GM21619 (cell line): Measurements from ENCODE around the gene ZNF839.
"Not testable (repeated sequence)": the region's sequence is repeated elsewhere in the genome, so short reads cannot be mapped to it uniquely, and the experiment has no call there.

Experiments
- ATAC-seq: cut with Tn5 transposase; IDR thresholded peaks from one replicate; pipeline ENCODE4 v1.9.1; 2021; ENCODE audit not compliant: unreplicated experiment

Gene ZNF839

DNA sequence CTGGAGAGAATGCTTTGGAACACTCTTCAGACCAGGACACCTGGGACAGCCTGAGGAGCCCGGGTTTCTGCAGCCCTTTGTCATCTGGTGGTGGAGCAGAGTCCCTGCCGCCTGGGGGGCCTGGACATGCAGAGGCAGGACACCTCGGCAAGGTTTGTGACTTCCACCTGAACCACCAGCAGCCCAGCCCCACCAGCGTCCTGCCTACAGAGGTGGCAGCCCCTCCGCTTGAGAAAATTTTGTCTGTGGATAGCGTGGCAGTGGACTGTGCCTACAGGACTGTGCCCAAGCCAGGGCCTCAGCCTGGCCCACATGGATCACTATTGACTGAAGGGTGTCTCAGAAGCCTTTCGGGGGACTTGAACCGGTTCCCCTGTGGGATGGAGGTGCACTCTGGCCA is 22.0 kb downstream of the ZNF839 start:
- ATAC-seq: no peak

DNA sequence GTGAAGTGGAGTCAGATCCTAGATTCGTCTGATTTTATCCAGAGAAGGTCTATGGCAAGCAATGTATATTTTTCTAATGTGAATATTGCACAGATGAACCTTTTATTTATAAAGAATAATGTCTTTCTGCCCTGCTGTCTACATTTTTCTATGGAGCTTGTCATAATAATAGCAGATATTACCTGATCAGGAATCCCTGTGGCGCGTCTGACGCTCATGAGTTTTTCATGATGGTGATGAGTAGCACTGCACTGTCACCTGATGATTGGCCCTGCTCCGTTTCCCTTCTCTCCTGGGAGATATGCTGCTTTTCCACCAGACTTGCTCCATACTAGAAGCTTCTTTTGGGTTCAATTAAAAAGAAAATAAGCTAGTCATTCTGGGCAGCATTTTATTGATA is 22.7 kb downstream of the ZNF839 start:
- no peak for ATAC-seq

DNA sequence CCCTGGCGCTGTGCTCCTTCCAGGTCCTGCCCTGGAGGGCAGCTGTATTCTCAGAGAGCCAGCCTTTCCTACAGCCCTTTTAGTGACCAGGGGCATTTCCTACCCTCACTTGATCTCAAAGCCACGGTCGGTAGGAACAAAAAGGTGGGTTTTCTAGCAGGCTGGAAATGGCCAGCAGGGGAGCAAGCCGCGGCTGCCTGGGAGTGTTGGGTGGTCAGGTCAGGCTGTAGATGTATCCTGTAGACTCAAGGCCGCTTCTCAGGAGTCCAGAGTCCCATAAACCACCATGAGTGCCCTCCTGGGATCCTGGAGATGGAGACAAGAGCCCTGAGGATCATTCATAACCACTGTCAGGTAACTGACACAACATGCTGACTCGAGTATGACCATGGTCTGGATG is 24.5 kb downstream of the ZNF839 start:
- ATAC-seq: no peak

DNA sequence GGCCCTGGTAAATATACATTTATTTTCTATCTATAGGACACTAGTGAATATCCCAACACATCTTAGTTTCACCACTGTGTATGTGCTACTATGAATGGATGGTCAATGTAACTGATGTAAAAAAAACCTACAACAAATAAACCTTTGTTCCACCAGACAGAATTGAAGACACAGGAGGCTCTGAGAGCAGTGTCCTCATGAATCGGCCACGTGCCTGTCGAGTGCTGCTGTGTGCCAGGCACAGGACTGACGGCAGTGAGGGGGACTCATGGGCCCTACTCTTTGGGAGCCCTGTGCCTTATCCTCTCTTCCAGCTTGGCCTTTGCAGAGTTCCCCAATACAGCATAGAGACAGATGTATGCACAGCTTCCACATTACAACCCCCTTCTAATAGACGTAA is 24.9 kb downstream of the ZNF839 start:
- no peak for ATAC-seq

DNA sequence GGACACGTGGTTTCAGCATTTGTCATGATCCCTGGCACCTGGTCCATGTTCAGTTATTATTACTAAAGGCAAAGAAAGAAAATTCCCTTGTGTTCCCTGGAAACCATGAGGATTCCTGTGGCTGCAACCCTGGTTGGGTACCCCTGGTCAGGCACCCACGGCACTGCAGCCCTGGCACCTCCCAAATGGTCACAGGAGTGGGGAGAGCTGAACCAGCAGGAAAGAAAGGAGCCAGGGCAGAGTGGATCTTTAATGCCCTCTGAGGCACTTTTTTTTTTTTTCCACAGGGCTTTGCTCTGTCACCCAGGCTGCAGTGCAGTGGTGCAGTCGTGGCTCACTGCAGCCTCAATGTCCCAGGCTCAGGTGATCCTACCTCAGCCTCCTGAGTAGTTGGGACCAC is 25.7 kb downstream of the ZNF839 start:
- no peak for ATAC-seq

- ATAC-seq: no peak
These were observed 27.1 kb downstream of the ZNF839 start for GRCh38 chr14:102346645-102347044.

GRCh38 chr14:102348376-102348775 is 28.8 kb downstream of the ZNF839 start:
- no peak for ATAC-seq

- no peak for ATAC-seq
These were observed 31.5 kb downstream of the ZNF839 start for GRCh38 chr14:102351023-102351422.

DNA sequence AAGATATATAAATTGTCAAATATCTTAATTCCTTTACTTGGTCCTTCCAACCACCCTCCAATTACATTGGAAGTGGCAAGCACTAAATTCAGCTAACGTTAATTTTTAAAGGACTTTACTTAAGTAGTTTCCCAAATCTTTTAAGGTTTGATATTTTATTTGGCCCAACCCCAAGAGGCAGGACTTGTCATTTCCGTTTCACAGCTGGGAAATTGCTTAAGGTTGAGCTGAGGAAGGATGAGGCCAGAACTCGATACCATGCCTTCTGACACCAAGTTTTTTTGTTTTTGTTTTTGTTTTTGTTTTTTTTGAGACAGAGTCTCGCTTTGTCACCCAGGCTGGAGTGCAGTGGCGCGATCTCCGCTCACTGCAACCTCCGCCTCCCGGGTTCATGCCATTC is 32.0 kb downstream of the ZNF839 start:
- not testable (repeated sequence) for ATAC-seq

GRCh38 chr14:102352213-102352612 is 32.7 kb downstream of the ZNF839 start:
- no peak for ATAC-seq

DNA sequence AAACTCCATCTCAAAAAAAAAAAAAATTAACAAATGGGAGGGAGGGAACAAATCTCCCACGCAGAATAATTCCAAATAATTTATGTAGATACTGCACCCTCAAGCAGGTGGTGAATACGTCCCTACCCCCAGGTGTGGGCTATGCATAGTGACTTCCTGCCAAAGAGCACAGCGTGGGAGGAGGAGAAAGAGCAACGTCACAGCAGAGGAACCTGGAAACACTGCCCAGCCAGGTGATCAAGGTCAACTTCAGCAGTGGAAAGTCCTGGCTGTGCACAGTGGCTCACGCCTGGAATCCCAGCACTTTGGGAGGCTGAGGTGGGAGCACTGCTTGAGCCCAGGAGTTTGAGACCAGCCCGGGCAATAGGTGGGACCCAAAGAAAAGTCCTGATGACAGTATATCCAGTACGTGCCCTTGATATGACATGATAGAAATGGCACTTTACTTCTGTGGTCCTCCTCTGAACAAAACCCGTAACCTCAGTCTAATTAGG is 33.6 kb downstream of the ZNF839 start:
- no peak for ATAC-seq

- no peak for ATAC-seq
These were observed 36.7 kb downstream of the ZNF839 start for GRCh38 chr14:102356280-102356679.

- ATAC-seq: no peak
These were observed 39.8 kb downstream of the ZNF839 start for GRCh38 chr14:102359341-102359740.

DNA sequence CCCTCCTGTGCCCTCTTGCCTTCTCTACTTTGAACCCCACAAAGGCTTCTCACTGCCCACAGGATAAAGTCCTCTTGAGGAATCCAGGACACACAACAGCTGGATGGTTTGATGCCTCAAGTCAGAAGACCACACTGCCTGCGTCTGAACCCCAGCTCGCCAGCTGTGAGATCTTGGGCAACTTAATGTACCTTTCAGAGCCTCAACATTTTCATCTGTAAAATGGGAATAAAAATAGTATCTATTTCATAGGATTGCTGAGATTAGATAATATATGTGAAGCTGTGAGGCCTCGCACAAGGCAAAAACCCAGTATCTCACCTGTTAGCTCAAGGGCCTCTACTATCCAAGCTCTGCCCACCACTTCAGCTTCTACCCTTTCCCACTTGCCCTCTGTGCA is 40.8 kb downstream of the ZNF839 start:
- no peak for ATAC-seq

DNA sequence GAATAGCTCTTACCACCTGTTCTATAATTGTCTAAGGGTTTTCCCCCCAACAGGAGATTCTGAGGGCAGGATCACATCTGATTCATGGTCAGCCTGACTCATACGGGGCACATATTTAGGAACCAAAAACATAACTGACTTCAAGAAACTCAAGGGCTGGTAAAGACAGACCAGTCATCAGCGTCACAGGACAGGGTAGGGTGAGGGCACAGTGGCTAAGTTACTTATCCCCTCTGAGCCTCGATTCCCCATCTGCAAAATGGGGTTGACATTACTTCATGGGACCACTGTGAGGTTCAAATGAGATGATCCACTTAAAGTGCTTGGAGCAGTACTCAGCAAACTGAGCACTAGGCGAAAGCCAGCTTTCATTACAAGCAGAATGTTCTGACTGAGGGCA is 42.5 kb downstream of the ZNF839 start:
- no peak for ATAC-seq

DNA sequence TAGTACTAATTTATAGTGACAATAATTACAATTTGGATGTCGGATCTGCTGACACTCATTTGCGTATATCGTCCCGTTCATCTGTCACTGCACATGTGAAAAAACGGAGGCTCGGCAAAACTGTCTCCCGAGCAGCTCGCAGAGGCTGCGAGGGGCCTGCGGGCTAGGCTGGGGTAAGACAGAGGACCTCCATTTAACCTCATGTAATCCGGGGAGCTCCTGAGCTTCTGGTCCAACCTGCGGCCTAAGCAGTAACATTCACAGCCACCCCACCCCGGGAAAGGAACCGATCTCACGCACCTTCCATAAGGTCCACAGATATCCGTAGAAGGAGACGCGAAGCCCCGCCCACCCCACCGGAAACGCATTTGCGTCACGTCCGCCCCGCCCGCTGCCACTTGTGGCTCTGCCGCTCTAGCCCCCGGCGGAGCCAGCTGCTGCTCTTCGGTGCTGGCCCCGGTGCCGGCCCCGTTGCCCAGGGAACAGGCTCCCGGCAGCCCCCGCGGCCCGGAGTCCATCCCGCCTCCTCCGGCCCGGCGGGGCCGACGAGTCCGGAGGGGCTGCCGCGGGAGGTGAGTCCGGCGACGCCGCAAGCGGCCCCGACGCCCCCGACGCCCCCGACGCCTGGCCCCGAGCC is 43.1 kb downstream of the ZNF839 start, which contains the start of the genes CINP and TECPR2:
CINP (minus strand) TSS at position 346 of the 637 bp plus-strand sequence; CDS start at position 307, 39 bp downstream.
TECPR2 (plus strand) TSS at position 397 of the 637 bp plus-strand sequence. CDS start 13,781 bp downstream, outside the sequence.
- peak; percentile 78 for ATAC-seq

DNA sequence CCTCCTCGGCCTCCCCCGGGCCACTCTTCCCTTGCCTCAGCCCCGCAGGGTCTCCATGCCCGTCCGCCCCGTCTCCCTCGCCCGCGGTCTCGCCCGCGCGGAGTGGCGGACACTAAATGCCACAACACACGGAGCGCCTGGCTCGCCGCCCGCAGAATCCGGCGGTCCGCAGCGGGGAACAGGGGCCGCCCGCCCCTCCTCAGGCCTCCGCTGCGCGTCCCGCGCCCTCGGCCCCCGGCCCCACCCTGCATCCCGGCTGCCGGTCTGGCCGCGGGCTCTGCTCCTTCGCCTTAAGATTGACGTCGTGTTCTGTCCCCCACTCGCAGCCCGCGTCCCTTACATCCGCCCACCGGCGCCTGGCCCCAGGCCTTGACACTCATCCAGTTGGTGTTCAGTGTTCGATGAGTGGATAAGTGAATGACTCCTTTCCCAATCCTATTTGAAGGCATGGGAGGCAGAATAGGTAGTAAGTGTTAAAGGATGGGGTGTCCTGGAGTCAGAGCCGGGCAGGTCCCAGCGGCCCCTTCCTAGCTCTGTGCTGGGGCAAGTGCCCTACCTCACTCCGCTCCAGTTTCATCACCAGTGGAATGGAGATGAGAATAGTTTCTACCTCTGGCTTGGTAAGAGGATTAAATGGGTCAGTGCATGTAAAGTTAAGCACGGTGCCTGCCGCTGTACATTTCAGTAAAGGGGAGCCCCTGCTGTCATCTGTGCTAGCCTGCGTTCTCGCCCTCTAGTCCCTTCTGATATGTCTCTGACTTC is 43.8 kb downstream of the ZNF839 start:
- peak; percentile 24 for ATAC-seq

GRCh38 chr14:102370305-102370809 is 50.8 kb downstream of the ZNF839 start:
- no peak for ATAC-seq

GRCh38 chr14:102371361-102371760 is 51.8 kb downstream of the ZNF839 start:
- ATAC-seq: no peak

DNA sequence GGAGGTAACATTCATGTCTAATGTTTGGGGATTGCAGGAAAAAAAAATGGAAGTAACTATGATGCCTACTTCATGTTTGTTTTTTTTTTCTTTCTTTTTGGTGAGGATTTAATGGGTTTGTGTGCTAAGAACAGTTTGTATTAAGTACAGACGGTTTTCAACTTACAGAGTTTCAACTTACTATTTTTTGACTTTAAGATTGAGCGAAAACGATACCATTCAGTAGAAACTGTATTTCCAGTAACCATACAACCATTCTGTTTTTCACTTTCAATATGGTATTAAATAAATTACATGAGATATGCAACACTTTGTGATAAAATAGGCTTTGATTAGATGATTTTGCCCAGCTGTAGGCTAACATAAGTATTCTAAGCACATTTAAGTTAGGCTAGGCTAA is 53.6 kb downstream of the ZNF839 start:
- no peak for ATAC-seq

DNA sequence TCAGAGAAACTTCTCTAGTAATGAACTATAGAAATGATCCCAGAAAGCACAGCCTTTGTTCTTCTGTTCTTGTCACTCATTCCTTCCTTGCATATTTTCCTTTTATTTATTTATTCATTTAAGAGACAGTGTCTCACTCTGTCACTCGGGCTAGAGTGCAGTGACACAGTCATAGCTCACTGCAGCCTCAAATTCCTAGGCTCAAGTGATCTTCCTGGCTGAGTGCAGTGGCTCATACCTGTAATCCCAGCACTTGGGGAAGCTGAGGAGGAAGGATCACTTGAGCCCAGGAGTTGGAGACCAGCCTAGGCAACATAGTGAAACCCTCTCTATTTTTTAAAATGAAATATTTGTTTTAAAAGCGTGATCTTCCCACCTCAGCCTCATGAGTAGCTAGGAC is 54.7 kb downstream of the ZNF839 start:
- no peak for ATAC-seq

- ATAC-seq: no peak
These were observed 55.6 kb downstream of the ZNF839 start for GRCh38 chr14:102375119-102375518.
